H9 (cell line): Measurements from ENCODE around the gene CEP131. TPM values are rescaled to one million over a fixed set of nuclear protein-coding genes. Genes with fewer than 3 reads are reported as not detected.

Source experiments
- DNase-seq: peaks from one replicate; pipeline ENCODE4 v3.0.0-alpha.2; 2017
- H2AFZ ChIP-seq: one replicate; pipeline ENCODE4 v1.6.1; 2013; ENCODE audit warnings: mild to moderate bottlenecking, low read length, control low read depth, moderate library complexity
- H2AK5ac ChIP-seq: 2 replicates; pipeline ENCODE4 v1.6.1; 2013; ENCODE audit warnings: low read length, control low read depth, mixed read lengths; ENCODE audit not compliant: insufficient read length
- H2BK120ac ChIP-seq: one replicate; pipeline ENCODE4 v1.6.1; 2013; ENCODE audit warnings: low read depth, mild to moderate bottlenecking, low read length, control low read depth, inconsistent platforms; ENCODE audit not compliant: poor library complexity, severe bottlenecking
- H2BK12ac ChIP-seq: 2 replicates; pipeline ENCODE4 v1.6.1; 2013; ENCODE audit warnings: low read length, control low read depth, mixed read lengths, low read depth; ENCODE audit not compliant: insufficient read length
- H2BK15ac ChIP-seq: 2 replicates; pipeline ENCODE4 v1.6.1; 2013; ENCODE audit warnings: low read depth, low read length, control low read depth
- H2BK20ac ChIP-seq: one replicate; pipeline ENCODE4 v1.6.1; 2013; ENCODE audit warnings: low read depth, mild to moderate bottlenecking, low read length, control low read depth, inconsistent platforms; ENCODE audit not compliant: poor library complexity, severe bottlenecking
- H2BK5ac ChIP-seq: 2 replicates; pipeline ENCODE4 v1.6.1; 2013; ENCODE audit warnings: low read length, control low read depth, mixed read lengths; ENCODE audit not compliant: insufficient read length
- H3K14ac ChIP-seq: 2 replicates; pipeline ENCODE4 v1.6.1; 2013; ENCODE audit warnings: low read length, control low read depth; ENCODE audit not compliant: insufficient read depth
- H3K18ac ChIP-seq: 2 replicates; pipeline ENCODE4 v1.6.1; 2013; ENCODE audit warnings: low read depth, mild to moderate bottlenecking, mixed read lengths, low read length, control low read depth; ENCODE audit not compliant: insufficient read length
- H3K23ac ChIP-seq: 2 replicates; pipeline ENCODE4 v1.6.1; 2013; ENCODE audit warnings: low read length, control low read depth, mixed read lengths, low read depth; ENCODE audit not compliant: insufficient read length
- H3K23me2 ChIP-seq: 2 replicates; pipeline ENCODE4 v1.6.1; 2013; ENCODE audit warnings: low read depth, mild to moderate bottlenecking, mixed read lengths, low read length, control low read depth; ENCODE audit not compliant: insufficient read length, poor library complexity, severe bottlenecking
- H3K27ac ChIP-seq: 2 replicates; pipeline ENCODE4 v1.5.1; 2013; ENCODE audit warnings: low read length, control low read depth, mixed read lengths, low read depth; ENCODE audit not compliant: insufficient read length
- H3K27me3 ChIP-seq: 2 replicates; pipeline ENCODE4 v1.6.1; 2013; ENCODE audit warnings: low read length, control low read depth, inconsistent platforms; ENCODE audit not compliant: insufficient read depth
- H3K4ac ChIP-seq: 2 replicates; pipeline ENCODE4 v1.6.1; 2013; ENCODE audit warnings: low read depth, mild to moderate bottlenecking, control low read depth, inconsistent platforms, low read length, moderate library complexity
- H3K4me1 ChIP-seq: 2 replicates; pipeline ENCODE4 v1.6.1; 2013; ENCODE audit warnings: low read length, control low read depth, inconsistent platforms; ENCODE audit not compliant: insufficient read depth
- H3K4me2 ChIP-seq: 2 replicates; pipeline ENCODE4 v1.6.1; 2013; ENCODE audit warnings: low read length, control low read depth, mixed read lengths; ENCODE audit not compliant: insufficient read length, insufficient read depth
- H3K56ac ChIP-seq: 2 replicates; pipeline ENCODE4 v1.6.1; 2013; ENCODE audit warnings: low read depth, mild to moderate bottlenecking, mixed read lengths, low read length, control low read depth; ENCODE audit not compliant: insufficient read length
- H3K79me1 ChIP-seq: 2 replicates; pipeline ENCODE4 v1.6.1; 2013; ENCODE audit warnings: low read depth, mild to moderate bottlenecking, moderate library complexity, low read length, control low read depth, inconsistent platforms; ENCODE audit not compliant: insufficient read depth, poor library complexity, severe bottlenecking
- H3K79me2 ChIP-seq: 2 replicates; pipeline ENCODE4 v1.6.1; 2013; ENCODE audit warnings: low read length, control low read depth, inconsistent platforms; ENCODE audit not compliant: insufficient read depth
- H3K9ac ChIP-seq: 2 replicates; pipeline ENCODE4 v1.6.1; 2013; ENCODE audit warnings: low read length, control low read depth, mixed read lengths; ENCODE audit not compliant: insufficient read length; ENCODE audit errors: extremely low read depth
- H3K9me3 ChIP-seq: one replicate; pipeline ENCODE4 v1.6.1; 2013; ENCODE audit warnings: low read depth, low read length, inconsistent platforms; ENCODE audit not compliant: control insufficient read depth
- H3T11ph ChIP-seq: one replicate; pipeline ENCODE4 v1.6.1; 2013; ENCODE audit warnings: mild to moderate bottlenecking, low read length, control low read depth, inconsistent platforms
- H4K20me1 ChIP-seq: one replicate; pipeline ENCODE4 v1.6.1; 2013; ENCODE audit not compliant: control insufficient read depth, insufficient read length, insufficient read depth
- H4K5ac ChIP-seq: 2 replicates; pipeline ENCODE4 v1.6.1; 2013; ENCODE audit warnings: low read depth, mild to moderate bottlenecking, mixed read lengths, low read length, control low read depth; ENCODE audit not compliant: insufficient read length
- H4K8ac ChIP-seq: replicated peaks from 2 replicates; pipeline ENCODE4 v1.6.1; 2013; ENCODE audit warnings: low read length, control low read depth, mixed read lengths, low read depth; ENCODE audit not compliant: insufficient read length
- H4K91ac ChIP-seq: 2 replicates; pipeline ENCODE4 v1.6.1; 2013; ENCODE audit warnings: low read depth, mild to moderate bottlenecking, moderate library complexity, mixed read lengths, low read length, control low read depth; ENCODE audit not compliant: insufficient read length
- H3K27ac Mint-ChIP-seq, 3 experiments: 2 replicates in 2 of 3; 3 replicates in 1 of 3; pipeline ENCODE4 v1.8.0; 2020 to 2021; ENCODE audit warnings: mixed read lengths in 3 of 3, mild to moderate bottlenecking in 1 of 3, moderate library complexity in 1 of 3
- H3K27me3 Mint-ChIP-seq: 2 replicates; pipeline ENCODE4 v1.8.0; 2021; ENCODE audit warnings: low read depth, mild to moderate bottlenecking, moderate library complexity, mixed read lengths
- H3K36me3 Mint-ChIP-seq, 3 experiments: 2 replicates in 2 of 3; 3 replicates in 1 of 3; pipeline ENCODE4 v1.8.0; 2020 to 2021; ENCODE audit warnings: low read depth in 3 of 3, mixed read lengths in 3 of 3; ENCODE audit not compliant: insufficient read depth in 1 of 3
- H3K4me1 Mint-ChIP-seq, 2 experiments: 2 replicates each; pipeline ENCODE4 v1.8.0; 2020; ENCODE audit warnings: mixed read lengths in 2 of 2
- H3K4me3 Mint-ChIP-seq, 2 experiments: 2 replicates in 1 of 2; 3 replicates in 1 of 2; pipeline ENCODE4 v1.8.0; 2020 to 2021; ENCODE audit warnings: mild to moderate bottlenecking in 2 of 2, mixed read lengths in 2 of 2, moderate library complexity in 1 of 2
- H3K9me3 Mint-ChIP-seq, 2 experiments: 2 replicates in 1 of 2; 3 replicates in 1 of 2; pipeline ENCODE4 v1.8.0; 2020; ENCODE audit warnings: mild to moderate bottlenecking in 2 of 2, mixed read lengths in 2 of 2, moderate library complexity in 1 of 2
- CTCF ChIP-seq: fragments of 200-600 bp; sonication (generic); conservative IDR thresholded peaks from 3 replicates; pipeline ENCODE4 v1.8.0; 2021; ENCODE audit warnings: antibody characterized with exemption, mild to moderate bottlenecking
- whole genome bisulfite sequencing: extraction: QIAGEN DNeasy Blood & Tissue Kit; methylation state at CpG from one replicate; pipeline ENCODE4 v1.1.7; 2013; ENCODE audit warnings: missing lambda C conversion rate, low lambda C conversion rate, mixed read lengths; ENCODE audit not compliant: insufficient read length; ENCODE audit errors: extremely low coverage; 5-methylcytosine and 5-hydroxymethylcytosine counted together
- total RNA-seq: library from RNA; stranded (reverse); gene quantifications from 2 replicates; pipeline ENCODE4 v1.2.1, GENCODE V29; 2021

CEP131 gene
- total RNA-seq, 1 experiment from 2014 or later = 16.3 TPM

GRCh38 chr17:81256616-81257015 lies 33.9 kb upstream of the CEP131 start:
- Histone ChIP-seq H4K20me1 (no peaks in the 10 kb centered on the region), H3K4me2 (no peak overlapping the region), H2BK5ac (no peak overlapping the region), H3K4ac (no peak overlapping the region), H3K18ac (no peak overlapping the region), H3K9me3 (no peaks in the 10 kb centered on the region), H3K23ac (no peak overlapping the region), H3K4me1 (no peaks in the 10 kb centered on the region), H2AFZ (no peak overlapping the region), H2AK5ac (no peak overlapping the region), H2BK12ac (no peak overlapping the region), H3K14ac (no peak overlapping the region), H3K27ac (no peak overlapping the region), H3K79me2 (no peaks in the 10 kb centered on the region), H3K23me2 (no peaks in the 10 kb centered on the region), H3K56ac (no peak overlapping the region), H4K8ac (no peak overlapping the region), H3K27me3 (no peaks in the 10 kb centered on the region), H4K91ac (no peak overlapping the region), H2BK120ac (no peak overlapping the region), H3T11ph (no peak overlapping the region), H3K79me1 (no peaks in the 10 kb centered on the region), H2BK20ac (no peak overlapping the region), H4K5ac (no peak overlapping the region), H2BK15ac (no peak overlapping the region), H3K9ac (no peak overlapping the region)
- Mint-ChIP-seq H3K27me3 (no peaks in the 10 kb centered on the region), H3K27ac (no peak overlapping the region), H3K36me3 (peaks cover 9 to 15% (median 15%) of the 10 kb centered on the region in 3 experiments), H3K4me1 (peaks cover 15 to 22% of the 10 kb centered on the region in 2 experiments), H3K9me3 (no peaks in the 10 kb centered on the region; a peak in 1 of 5 replicates), H3K4me3 (no peak overlapping the region)
- no peak for DNase-seq
- WGBS = no CpG with 5 or more reads among the region's 12 CpGs
- TF ChIP-seq CTCF = no peak
